ENCODE data around the gene SUSD2. TPM values are rescaled to one million over a fixed set of nuclear protein-coding genes. Genes with fewer than 3 reads are reported as not detected.

Gene SUSD2
- total and polyA plus RNA-seq, 2 of the 4 experiments (the other 2 are of a cell fraction), result 0.18 to 1.6 TPM

DNA sequence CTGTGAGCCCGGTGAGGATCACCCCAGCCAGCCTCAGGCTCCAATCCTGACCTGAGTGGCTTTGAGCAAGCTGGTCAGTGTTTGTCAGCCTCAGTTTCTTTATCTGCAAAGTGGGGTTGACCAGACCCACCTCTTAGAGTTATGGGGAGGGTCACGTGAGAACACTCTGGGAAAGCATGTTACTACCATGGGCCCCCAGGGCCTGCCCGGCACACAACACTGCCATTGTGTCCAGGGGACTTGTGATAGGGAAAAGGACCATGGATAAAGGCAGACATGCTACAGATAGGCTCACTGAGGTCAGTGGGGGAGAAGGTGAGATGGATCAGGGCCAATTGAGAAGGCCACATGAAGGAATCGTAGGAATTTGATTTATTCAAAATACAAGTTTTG is 32.1 kb upstream of the SUSD2 start:
- H2BK120ac ChIP-seq (ENCODE audit: low read depth, low read length), result peak overlapping the region; percentile 92
- H3K9me3 ChIP-seq (ENCODE audit: control insufficient read depth, insufficient read depth, low read length), result no peaks in the 10 kb centered on the region
- H2AK5ac ChIP-seq (ENCODE audit: low read depth, low read length), result peak overlapping the region; percentile 96; the same call in 1 of the 2 replicates
- peaks cover 19% of the 10 kb centered on the region for H4K20me1 ChIP-seq (ENCODE audit: insufficient read depth, low read length)
- no TSS peak for BruUV-seq (replicated peaks)
- H3K4me3 ChIP-seq (ENCODE audit: insufficient read depth, low read depth, low read length), result no peak overlapping the region
- intact Hi-C loops (cut with micrococcal nuclease), result no loop called here
- DNase-seq (no peak), ATAC-seq (ENCODE audit: low read depth) (no peak)
- H3K4ac ChIP-seq (ENCODE audit: low read depth, low read length), result peak overlapping the region; percentile 91
- no peak overlapping the region for H3K18ac ChIP-seq (ENCODE audit: low read depth, low read length)
- H3K27me3 ChIP-seq (ENCODE audit: control insufficient read depth, insufficient read depth, low read length), result no peaks in the 10 kb centered on the region
- H3K23ac ChIP-seq (ENCODE audit: low read depth, low read length), result peak overlapping the region; percentile 48; the same call in 1 of the 2 replicates
- no peak for TF ChIP-seq RAD21 (IDR thresholded peaks at IDR 0.05; ENCODE audit: low read length)
- peak overlapping the region; percentile 55 for H2BK20ac ChIP-seq (ENCODE audit: low read depth, low read length)
- peak overlapping the region; percentile 43 for H2AK9ac ChIP-seq (replicated peaks; ENCODE audit: low read depth, low read length, poor library complexity)
- H3K36me3 ChIP-seq (ENCODE audit: control insufficient read depth, insufficient read depth, low read length), result no peaks in the 10 kb centered on the region
- H2AFZ ChIP-seq (replicated peaks; ENCODE audit: low read length, poor library complexity), result no peak overlapping the region
- in situ Hi-C loops (cut with MboI; ENCODE audit: low sequenced_read_pairs), result no loop called here
- ChIA-PET CTCF (no interaction called here), POLR2A (ENCODE audit: unreplicated experiment) (no interaction called here)
- H4K5ac ChIP-seq (ENCODE audit: low read depth, low read length), result no peak overlapping the region
- dilution Hi-C loops (cut with HindIII; ENCODE audit: low sequenced_read_pairs, unreplicated experiment), result no loop called here
- H3K79me1 ChIP-seq (ENCODE audit: low read depth in 1 of 2, low read length in 2 of 2), result peaks cover 25 to 76% of the 10 kb centered on the region in 2 experiments; a peak in 3 of 4 replicates
- H4K91ac ChIP-seq (ENCODE audit: insufficient read depth, low read depth, low read length), result peak overlapping the region; percentile 80
- peaks cover 59% of the 10 kb centered on the region for H3K4me1 ChIP-seq (ENCODE audit: control insufficient read depth, insufficient read depth, low read length)
- no peak overlapping the region for H3K27ac ChIP-seq (ENCODE audit: insufficient read depth, low read length)
- no peak overlapping the region for H3K4me2 ChIP-seq (ENCODE audit: low read depth, low read length)
- WGBS, 2 experiments (ENCODE audit: extremely low coverage in 2 of 2, insufficient read length in 1 of 2), result 100% methylated on average over 1 of the region's 4 CpGs; no CpG with 5 or more reads in 1 of the 2 experiments
- no peak overlapping the region for H3K56ac ChIP-seq (ENCODE audit: extremely low read depth, insufficient read depth, low read length)
- peaks cover 75% of the 10 kb centered on the region for H3K9me1 ChIP-seq (ENCODE audit: insufficient read depth, low read length)
- H2BK15ac ChIP-seq (ENCODE audit: low read depth, low read length), result peak overlapping the region; percentile 79; the same call in 2 of the 3 replicates
- H3K9ac ChIP-seq (ENCODE audit: low read depth, low read length), result no peak overlapping the region
- peak overlapping the region; percentile 32 for H2BK5ac ChIP-seq (ENCODE audit: low read depth, low read length, poor library complexity, severe bottlenecking)
- peak overlapping the region in 1 of 2 experiments; percentile 41; a peak in 1 of 4 replicates for H4K8ac ChIP-seq (ENCODE audit: low read depth in 2 of 2, low read length in 2 of 2)
- H3K14ac ChIP-seq (replicated peaks; ENCODE audit: low read depth, low read length), result peak overlapping the region; percentile 75

All from IMR-90 (cell line).